ENCODE results near the gene GDF10.

DNA sequence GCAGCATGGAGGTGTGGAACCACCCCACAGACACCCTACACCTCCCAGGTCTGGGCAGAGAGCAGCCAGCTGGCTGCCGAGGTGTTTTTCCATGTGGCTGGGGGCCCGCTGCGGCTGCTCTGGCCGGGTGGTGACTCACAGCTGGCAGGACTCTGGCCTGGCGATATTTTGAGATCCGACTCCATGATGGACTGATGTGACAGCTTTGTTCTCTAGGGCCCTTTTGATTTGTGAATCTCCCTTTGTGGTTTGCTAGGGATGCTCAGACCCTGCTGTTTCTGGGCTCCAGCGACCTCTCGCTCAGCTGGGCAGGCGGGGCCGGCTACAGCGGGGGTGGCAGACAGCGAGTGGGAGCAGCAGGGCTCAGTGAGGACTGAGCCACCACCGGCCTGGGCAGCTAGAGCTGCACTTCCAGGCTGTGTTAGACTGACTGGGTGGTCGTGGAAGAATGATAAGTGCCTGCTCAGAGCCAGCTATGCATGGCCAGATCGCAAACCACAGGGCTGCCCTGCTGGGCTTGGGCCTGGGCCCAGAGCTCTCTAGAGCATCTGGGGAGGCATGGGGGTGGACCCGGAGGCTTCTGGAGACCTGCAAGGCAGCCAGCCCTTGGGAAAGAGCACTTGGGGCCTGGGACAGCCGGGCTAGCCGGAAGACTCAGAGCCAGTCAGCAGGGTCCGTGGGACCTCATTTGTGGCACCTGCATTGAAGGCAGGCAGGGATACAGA, 46.2 kb upstream of the GDF10 start:
- TF ChIP-seq, protein P1, sequence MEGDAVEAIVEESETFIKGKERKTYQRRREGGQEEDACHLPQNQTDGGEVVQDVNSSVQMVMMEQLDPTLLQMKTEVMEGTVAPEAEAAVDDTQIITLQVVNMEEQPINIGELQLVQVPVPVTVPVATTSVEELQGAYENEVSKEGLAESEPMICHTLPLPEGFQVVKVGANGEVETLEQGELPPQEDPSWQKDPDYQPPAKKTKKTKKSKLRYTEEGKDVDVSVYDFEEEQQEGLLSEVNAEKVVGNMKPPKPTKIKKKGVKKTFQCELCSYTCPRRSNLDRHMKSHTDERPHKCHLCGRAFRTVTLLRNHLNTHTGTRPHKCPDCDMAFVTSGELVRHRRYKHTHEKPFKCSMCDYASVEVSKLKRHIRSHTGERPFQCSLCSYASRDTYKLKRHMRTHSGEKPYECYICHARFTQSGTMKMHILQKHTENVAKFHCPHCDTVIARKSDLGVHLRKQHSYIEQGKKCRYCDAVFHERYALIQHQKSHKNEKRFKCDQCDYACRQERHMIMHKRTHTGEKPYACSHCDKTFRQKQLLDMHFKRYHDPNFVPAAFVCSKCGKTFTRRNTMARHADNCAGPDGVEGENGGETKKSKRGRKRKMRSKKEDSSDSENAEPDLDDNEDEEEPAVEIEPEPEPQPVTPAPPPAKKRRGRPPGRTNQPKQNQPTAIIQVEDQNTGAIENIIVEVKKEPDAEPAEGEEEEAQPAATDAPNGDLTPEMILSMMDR (IDR thresholded peaks at IDR 0.05): no peak
- TF ChIP-seq POLR2AphosphoS5 (IDR thresholded peaks at IDR 0.05) (no peak), POLR2A (IDR thresholded peaks at IDR 0.05) (no peak)

Data from transverse colon (tissue), 4 donors.